ENCODE results near the gene TNFSF8. TPM values are rescaled to one million over a fixed set of nuclear protein-coding genes. Genes with fewer than 3 reads are reported as not detected.

Gene TNFSF8
- total and polyA plus RNA-seq, 2 of the 8 experiments (the other 6 are each of a cell fraction or from before 2014, with no cell fraction given) = not detected

- no peak for TF ChIP-seq NANOG (IDR thresholded peaks at IDR 0.05; ENCODE audit: insufficient read depth, low read depth, low read length, poor library complexity, severe bottlenecking)
Measured at GRCh38 chr9:114878879-114879564, 51.4 kb downstream of the TNFSF8 start (continued).

Data from H1 (cell line).